ENCODE data around the gene CDH11. TPM values are rescaled to one million over a fixed set of nuclear protein-coding genes. Genes with fewer than 3 reads are reported as not detected.

The CDH11 gene
- total RNA-seq, 1 donor from 2014 or later = 258 TPM

DNA sequence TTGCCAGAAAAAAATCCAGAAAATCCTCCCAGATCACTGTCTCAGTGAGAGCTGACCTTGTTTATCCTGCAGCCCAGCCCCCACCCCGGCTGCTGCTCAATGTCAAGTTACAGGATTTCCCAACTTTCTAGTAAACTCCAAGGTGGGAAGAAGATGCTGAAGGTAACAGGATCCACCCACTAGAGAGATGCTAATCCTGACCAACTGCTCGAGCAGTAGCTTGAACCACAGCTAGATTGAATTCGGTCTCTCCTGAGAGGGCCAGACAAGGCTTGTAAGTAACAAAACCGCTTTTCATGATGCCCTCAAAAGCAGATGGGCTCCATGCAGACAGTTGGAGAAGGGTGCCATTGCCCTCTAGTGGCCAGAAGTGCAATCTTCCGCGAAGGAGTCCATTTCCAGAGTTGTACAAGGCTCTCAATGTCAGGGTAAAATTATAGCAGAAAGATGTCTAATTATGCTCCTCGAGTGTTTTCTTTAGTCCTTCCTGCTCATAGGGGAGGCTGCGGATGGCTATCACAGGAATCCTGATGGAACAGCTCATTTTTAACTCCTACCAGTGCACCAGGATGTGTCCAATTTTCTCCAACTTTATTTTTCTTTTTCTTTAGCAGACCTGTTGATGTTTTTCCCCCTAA is 3.9 kb downstream of the CDH11 start:
- DNase-seq = peak; percentile 84

DNA sequence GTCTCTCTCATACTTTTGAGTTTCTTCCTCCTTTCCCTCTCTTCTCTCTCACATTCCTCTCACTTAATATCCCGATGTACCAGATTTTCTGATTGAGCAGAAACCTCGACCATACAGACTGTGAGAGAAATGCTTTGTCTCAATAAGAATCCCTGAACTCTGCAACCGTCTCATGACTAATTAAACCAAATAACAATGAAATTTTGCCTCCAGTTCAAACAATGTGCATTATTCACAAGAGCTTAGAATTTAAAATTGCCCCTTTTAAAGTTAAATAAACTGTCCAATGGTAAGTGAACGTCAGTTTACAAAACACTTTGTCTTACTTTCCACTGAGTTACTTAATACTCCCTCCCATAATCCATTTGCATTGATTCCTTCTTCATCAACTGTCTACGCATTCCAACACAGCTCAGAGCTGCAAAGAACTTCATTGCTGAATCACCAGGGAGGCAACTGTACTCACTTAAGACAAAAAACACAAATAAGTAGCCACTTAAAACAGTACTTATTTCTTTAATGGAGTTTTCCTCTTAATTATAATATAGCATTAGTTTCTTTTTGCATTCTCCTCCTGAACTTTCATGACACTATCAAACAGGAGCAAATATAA is 4.9 kb downstream of the CDH11 start:
- no peak for DNase-seq

DNA sequence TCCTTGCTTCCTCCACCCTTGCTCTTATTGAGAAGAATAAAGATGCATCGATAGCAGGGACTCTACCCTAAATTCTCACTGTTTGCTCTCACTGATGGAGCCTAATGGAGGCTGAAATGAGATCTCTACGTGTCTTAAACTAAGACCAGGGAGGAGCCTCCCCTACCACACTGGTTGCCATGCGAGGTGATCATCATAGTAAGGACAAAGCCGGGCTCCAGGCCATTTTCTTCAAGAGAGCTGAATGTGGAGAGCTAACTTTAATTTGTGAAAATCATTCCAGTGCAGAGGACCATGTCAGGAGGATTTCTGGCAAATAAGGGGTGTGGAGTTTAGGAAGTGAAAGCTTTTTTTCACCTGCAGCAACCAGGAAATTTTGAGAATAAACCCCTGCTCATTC is 5.6 kb downstream of the CDH11 start:
- DNase-seq = no peak

DNA sequence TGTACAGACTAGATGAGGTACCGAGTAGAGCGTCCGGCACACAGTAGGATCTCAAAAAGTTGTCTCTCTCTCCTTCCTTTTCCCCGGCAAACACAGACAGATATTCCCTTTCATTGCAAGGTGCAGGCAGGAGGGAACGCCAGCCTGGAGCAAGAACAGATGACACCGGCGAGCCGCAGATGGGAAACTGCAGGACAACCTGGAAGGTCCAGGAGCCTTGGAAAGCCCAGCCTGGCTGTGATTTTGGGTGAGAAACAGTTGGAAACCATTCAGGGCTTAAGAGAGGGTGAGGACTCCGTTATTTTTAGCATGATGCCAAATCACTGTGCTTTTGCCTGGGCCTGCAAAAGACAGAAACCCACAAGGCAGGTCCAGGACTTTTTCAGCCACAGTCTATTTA is 7.3 kb downstream of the CDH11 start:
- DNase-seq = no peak

DNA sequence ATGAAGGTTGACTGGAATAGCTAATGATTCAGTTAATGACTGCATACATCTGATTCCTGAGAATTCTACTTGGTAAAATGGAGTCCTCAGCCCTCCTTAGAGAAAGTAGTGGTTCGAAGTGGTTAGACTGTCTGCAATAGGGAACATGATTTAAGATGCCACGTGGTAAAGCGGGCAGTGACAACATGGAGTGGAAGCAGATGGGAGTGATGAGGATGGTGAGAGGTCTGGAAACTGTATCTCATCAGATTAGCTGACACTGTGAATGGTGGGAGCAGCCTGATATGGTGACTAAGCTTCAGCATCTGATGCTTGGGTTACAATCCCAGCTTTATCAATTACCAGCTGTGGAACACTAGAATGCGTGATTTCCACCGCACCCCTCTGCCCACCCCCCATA is 8.4 kb downstream of the CDH11 start:
- DNase-seq = no peak

DNA sequence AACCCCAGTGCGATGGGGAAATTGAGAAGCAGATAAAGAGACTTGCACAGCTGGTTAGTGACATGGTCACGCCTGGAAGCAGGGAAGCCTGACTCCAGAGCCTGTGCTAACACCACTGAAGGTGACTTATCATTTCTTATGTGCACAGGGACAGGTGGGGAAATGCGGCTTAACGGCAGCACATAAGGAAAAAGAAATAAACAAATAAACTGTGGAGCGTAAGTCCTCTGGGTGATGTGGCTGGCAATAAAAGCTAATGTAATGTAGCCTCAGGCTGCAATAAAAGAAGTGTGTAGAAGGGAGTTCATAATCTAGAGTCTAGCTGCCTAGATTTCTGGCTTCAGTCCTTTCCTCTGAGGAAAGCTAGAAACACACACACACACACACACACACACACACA is 10.6 kb downstream of the CDH11 start:
- no peak for DNase-seq

DNA sequence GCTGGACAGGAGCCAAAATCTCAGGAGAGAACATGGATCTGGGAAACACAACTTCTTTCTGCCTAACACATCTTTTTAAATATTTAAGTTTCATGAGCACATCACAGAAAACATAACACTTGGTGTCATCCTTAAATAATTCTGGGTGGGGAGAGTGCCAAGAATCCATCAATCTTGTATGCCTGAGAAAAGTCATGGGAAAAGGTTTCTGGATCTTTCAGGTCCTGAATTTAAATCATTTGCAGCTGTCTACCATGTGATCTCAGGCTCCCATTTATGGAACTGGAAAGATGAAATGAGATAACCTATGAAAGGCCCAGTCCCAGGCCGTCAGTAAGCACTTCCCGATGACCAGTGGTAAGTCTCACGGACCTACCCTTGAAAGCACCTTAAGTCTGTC is 15.1 kb downstream of the CDH11 start:
- DNase-seq = no peak

DNA sequence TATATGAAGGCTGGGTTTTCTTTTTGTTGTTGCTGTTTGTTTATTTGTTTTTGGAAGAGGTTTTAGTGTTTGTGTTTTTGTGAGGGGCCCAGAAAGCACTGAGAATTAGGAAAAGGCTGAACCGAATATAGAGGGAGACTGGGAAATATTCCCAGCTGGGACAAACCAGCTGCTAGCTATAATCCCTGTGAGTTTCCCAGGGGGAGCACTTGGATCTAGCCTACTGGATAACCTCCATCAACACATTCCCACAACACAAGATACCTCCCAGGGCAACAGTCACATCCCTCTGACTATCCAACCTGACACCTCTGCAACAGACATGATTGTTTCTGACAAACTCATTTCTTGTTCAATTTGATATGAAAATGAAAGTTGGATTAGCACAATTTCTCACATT is 16.7 kb downstream of the CDH11 start:
- DNase-seq = no peak

DNA sequence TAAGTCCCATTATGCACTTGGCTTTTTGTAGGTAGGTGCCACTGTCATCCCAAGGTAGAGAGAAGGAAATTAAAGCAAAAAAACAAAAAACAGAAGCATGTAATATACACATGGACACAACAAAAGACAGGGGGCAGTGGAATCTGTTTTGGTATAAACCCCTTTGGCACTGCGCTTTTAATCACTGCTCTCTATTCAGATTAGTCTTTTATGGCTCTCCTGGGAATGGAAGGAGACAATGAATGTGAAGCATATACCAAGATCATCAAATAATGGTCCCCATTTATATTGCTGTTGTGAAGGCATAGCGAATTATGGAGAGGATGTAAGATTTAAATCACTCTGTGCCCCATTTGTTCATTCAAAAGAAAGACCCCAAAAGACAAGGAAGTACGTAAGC is 17.4 kb downstream of the CDH11 start:
- no peak for DNase-seq

DNA sequence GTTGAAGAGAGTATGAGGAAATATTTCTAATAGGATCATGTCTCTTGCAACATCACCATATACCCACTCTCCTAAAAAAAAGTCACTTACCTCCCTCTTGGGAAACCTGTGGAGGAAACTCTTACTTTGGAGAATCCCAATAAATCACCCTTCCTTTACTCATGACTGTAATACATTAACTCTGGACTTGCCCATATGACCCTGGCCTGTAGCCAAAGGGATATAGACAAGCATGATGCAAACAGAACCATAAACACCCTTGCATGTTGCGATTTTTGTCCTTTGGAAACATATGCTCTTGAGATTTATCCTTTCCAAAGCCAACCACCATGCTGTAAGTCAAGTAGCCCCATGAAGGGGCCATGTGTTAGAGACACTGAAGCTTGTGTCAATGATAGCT is 19.5 kb downstream of the CDH11 start:
- DNase-seq = no peak

DNA sequence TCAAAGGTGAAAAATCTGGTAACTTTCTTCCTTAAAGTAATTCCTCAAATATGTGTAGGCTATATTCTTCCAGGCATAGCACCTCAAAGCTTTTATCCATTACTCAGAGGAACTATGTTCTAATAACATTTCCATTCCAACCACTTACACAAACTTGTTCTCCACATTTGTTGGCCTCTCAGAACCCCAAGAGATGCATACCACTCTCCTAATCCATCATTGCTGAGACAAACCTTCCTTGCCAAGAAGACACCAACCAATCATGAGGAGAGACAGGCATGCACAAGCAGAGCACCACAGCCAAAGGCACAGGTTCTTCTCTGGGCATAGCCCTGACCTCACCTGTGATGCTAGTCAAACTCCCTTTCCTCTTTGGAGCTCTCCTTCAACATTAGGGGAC is 20.9 kb downstream of the CDH11 start:
- DNase-seq = no peak

DNA sequence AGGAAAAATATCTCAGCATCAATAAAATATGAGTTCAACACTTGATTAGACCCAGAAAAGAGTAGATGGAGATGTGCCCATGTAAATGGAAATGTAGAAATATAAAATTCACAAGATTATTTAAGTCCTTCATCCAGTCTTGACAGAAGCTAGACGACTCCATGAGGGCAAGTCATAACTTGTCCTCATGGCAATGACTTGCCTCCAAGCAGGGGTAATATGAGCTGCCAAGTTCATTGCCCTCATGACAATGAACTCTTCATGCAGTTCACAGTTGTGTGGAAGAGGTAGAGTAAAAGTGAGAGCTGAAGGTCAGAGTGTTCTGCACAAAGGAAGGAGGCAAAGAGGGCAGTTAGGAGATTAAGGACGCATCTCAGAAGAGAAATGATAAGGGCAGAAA is 22.3 kb downstream of the CDH11 start:
- no peak for DNase-seq

DNA sequence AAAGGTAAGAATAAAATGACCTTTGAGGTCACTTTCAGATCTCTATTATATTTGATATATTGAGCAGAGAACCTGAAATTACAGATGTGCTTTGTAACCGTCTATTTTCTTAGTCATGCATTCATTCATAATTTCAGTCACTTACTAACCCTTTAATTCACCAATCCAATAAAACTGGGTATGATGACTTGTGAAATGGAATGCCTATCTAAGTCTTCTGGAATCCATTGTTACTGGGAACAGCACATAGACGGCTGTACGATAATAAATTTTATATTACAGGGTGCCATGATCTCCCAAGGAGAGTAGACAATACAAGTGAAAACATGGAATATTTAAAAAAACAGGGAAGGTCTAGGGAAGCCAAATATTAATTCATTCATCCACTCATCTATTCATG is 22.9 kb downstream of the CDH11 start:
- no peak for DNase-seq

DNA sequence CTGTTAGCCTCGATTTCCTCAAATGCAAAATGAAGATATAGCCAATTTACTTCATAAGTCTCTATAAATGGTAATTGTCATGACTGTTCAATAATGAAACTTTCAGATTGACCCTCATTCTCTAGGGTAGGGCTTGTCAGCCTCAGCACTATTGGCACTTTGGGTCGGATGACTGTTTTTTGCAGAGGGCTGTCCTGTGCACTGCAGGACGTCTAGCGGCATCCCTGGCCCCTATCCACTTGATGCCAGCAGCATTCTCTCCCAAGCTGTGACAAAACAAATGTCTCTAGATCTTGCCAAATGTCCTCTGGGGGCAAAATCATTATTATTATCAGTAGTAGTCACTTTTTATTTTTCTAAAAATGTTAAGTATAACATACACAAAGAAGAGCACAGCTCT is 24.6 kb downstream of the CDH11 start:
- DNase-seq = no peak

DNA sequence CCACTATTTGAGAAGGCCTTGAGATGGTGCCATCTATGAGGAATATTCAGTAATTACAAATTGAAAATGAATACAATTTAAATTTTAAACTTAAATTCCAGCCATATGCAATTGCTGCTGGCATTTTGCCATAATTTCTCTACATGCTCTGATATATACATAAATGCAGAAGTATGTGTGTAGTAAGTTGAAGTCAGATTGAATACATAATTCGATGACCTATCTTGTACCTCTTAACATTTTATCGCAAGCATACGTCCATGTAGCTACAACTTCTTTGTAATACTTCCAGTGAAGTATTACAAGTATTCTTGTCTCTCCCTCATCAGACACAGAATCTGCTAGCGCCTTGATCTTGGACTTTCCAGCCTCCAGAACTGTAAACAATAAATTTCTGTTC is 26.0 kb downstream of the CDH11 start:
- DNase-seq = no peak

DNA sequence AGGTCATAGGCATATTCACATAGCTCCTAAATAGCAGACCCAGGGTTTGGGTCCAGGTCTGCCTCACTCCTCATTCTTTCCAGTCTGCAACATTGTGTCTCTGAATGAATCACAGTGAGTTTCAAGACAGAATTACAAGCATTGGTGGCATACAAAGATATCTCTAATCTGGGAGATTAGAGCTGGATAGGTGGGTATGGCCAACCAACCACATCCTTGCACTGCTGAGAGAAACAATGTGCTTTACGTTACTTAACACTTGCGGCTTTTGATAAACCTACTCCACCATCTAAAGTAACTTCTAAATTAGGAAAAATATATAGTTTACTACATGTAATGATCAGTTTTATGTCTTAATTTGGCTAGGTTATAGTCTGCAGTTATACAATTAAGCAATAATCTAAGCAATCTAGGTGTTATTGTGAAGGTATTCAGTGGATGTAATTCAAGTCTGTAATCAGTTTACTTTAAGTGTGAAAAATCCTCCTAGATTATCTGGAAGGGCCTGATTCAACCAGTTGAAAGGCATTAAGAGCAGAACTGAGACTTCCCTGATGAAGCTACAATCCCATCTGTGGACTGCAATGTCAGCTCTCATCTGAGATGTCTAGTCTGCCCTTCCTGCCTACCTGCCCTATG is 26.7 kb downstream of the CDH11 start:
- no peak for DNase-seq

DNA sequence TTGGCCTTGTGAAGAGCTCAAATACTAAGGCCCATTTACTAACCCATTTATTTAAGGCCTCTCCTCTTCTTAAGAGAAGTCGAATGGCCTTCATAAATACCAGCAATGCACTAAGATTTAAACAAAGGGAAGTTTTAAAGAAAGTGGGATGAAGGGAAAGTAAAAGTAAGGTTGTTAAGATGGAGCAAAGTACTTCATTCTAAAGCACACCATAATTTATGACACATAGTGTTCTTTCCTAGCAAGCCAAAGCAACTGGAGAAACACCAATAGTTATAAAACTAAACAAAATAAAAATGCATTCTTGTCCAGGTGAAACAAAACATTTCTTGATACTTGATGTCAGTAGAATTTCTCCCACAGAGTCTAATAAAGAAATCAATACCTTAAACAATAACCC is 27.9 kb downstream of the CDH11 start:
- DNase-seq = no peak

DNA sequence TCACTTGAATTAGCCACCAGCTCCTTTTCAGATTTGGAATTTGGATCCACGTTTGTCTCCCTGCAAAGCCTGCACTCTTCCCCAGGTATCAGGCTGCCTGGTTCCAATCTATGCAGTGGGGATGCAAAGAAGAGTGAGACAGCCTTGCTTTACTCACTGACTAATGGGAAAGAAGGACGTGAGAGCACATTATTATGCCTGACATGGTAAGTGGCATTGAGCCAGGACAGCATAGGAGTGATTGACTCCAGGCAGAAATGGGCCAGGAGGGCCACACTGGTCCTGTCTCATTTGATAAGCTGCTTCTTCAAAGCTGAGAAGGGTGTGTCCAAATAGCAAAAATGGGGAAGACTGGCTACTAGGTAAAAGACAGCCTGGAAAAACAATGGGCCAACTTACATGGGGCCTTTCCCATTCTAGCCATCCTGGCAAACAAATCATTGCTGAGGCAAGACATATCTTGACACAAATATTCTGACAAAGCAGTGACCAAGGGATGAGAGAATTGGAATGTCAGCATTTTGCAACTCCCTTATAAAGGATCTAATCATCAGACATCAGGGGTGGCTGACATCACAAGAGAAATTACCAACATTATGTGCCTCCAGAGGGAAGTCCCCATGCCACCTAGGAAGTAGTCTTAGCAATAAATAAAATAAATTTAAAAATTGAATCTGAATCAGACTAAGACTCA is 38.6 kb downstream of the CDH11 start:
- no peak for DNase-seq

DNA sequence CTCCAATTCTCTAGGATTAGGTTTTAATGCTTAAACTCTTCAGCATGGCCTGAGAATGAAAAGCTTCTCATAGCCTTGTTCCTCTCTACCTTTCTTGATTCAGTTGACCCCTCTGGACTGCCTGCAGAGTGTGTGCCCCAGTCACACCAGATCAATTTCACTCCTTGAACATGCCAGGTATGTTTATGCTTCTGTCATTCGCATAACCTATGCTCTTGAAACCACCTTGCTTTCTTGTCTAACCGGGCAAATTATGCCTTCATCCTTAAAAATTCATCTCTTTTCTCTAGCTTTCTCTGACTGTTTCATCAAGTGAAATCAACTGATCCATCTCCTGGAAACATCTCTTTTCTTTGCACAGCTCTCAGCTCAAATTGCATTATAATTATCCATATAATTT is 42.3 kb downstream of the CDH11 start:
- no peak for DNase-seq

DNA sequence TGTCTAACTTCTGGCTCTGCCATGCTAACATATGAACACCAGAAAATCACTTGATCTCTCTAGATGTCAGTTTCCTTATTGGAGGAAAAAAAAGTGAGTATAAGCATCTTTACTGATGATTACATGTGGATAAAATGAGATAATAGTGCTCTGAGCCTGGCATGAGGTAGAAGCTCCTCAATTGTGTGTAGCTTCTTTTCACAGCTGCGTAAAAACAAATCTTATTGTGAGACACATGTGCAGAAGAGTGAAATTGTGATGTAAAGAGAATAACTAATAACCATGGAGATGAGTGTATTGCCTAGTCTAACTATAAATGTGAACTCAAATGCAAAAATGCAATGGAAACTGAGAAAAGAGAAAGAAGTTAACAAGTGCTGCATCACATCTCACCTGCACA is 44.7 kb downstream of the CDH11 start:
- no peak for DNase-seq

DNA sequence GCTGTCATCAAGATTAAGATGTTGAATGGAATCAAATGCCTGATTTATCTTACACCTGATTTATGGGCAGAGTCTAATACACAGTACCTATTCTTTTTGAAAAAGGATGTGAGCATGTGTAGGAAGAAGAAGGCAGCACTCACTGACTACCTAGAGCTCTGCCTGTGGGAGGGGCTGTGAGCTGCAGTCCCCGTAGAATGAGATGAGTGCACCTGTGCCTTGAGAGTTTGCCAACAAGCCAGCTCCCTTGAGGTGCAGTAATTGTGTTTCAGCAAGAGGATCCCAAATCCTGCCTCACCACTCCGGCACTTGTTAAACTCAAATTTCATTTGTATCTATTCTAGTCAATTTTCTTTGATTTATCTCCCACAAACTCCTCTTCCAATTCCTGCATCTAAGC is 46.0 kb downstream of the CDH11 start:
- DNase-seq = no peak

DNA sequence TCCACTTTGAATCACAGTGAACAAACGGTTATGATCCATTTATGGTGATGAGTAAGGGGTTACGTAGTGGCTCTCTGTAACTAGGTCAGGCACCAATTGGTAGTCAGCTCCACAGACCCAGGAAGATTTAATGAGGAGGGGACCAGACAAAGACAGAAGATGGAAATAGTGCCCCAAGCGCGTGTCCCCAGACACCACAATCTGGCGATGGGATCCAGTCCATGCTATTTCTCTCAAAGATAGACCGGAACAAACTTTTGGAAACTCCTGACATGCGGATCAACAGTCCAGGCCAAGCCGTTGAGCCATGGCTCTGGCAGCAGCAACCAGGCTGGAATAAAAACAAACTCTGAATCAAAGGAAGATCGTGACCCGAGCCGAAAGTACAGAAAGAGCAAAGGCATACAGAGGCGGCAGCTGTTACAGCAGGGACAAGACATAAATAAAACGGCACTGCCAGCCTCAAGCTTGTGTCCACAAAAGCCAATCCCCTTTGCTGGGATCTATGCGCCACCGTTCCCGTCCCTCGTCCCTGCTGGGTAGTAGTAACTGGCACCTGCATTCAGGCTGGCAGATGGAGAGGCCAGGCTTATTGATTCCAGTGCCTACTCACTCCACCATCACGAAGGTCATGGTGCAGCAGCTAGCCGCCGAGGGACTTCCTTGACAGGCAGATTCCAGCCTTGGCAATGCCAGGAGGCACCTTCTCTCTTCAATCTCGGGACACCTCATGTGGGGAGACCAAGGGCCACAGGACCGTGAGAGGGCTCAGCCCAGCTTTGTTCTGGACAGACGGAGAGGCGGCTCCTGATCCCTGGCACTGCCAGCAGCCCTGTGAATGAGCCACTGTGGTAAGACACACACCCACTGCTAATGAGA is 50.2 kb downstream of the CDH11 start:
- DNase-seq = peak; percentile 79

Measured in occipital lobe (tissue), 2 donors.